ENCODE measurements around the gene RALGAPA2.

The RALGAPA2 gene

DNA sequence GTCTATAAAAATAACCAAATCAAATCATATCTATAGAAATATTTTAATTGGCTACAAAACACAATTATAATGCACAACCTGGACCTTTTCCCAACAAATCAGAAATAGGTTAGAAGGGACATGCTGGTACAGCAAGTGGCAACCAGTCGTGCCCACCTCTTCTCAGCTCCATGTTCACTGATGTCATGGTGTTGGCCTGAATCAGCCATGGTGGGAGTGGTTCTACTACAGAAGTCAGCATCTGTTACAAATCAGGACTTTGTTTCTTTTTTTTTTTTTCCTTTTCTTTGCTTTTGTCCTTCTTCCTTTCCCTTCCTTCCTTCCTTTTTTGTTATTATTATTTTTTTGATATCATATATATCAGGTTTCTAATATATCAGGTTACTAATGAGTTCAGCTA lies 91.2 kb downstream of the RALGAPA2 start:
- Histone ChIP-seq H3K9ac (ENCODE audit: low read length) (no peak overlapping the region), H3K4me1 (ENCODE audit: control insufficient read depth, low read depth, low read length) (no peaks in the 10 kb centered on the region), H3K9me3 (ENCODE audit: control insufficient read depth, low read depth, low read length) (no peaks in the 10 kb centered on the region), H3K27ac (ENCODE audit: low read length) (no peak overlapping the region), H3K4me3 (ENCODE audit: low read length) (no peak overlapping the region), H3K36me3 (ENCODE audit: control insufficient read depth, low read depth, low read length) (peaks cover 3% of the 10 kb centered on the region), H3K27me3 (ENCODE audit: control insufficient read depth, insufficient read depth, low read length) (no peaks in the 10 kb centered on the region)

DNA sequence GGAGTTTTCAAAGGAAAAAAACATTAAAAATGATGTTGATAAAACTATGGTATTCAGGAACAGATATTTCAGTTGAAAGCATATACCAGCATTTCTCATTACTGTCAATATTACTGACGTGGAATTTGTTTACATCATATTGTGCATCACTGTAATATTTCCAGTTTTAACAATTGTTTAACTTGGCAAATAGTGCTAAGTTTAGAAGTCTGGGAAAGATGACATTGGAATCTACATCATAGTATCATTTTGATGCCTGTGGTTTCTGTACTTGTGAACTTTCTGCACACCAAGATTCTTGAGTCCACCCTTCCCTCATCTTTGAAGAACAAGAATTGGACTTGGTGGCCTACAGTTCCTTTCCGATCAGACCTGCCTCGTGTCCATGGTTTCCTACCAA lies 98.1 kb downstream of the RALGAPA2 start:
- Histone ChIP-seq H3K9me3 (ENCODE audit: control insufficient read depth, low read depth, low read length) (no peaks in the 10 kb centered on the region), H3K27me3 (ENCODE audit: control insufficient read depth, insufficient read depth, low read length) (no peaks in the 10 kb centered on the region), H3K9ac (ENCODE audit: low read length) (no peak overlapping the region), H3K4me3 (ENCODE audit: low read length) (no peak overlapping the region), H3K27ac (ENCODE audit: low read length) (no peak overlapping the region), H3K36me3 (ENCODE audit: control insufficient read depth, low read depth, low read length) (peaks cover 7% of the 10 kb centered on the region), H3K4me1 (ENCODE audit: control insufficient read depth, low read depth, low read length) (no peaks in the 10 kb centered on the region)

DNA sequence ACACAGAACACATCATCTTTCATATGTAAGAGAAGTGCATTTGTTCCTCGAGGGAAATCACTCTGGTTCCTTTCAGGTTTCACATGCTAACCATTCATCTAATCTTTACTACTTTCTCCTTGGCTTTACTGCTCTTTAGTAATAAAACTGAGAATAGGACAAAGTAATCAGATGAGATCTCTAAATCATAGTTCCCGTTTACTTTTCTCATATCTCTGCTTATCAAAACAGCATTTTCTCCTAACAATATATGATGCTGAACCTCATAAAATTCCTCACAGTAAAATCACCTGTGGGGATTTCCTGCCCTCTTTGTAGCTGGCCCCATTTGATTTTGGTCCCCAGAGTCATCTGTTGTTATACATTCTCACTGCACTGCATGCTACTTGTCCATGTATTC lies 100.2 kb downstream of the RALGAPA2 start:
- no peaks in the 10 kb centered on the region for H3K27me3 ChIP-seq (ENCODE audit: control insufficient read depth, insufficient read depth, low read length)
- H3K9me3 ChIP-seq (ENCODE audit: control insufficient read depth, low read depth, low read length) = no peaks in the 10 kb centered on the region
- H3K4me3 ChIP-seq (ENCODE audit: low read length) = no peak overlapping the region
- no peaks in the 10 kb centered on the region for H3K4me1 ChIP-seq (ENCODE audit: control insufficient read depth, low read depth, low read length)
- H3K9ac ChIP-seq (ENCODE audit: low read length) = no peak overlapping the region
- H3K36me3 ChIP-seq (ENCODE audit: control insufficient read depth, low read depth, low read length) = peaks cover 4% of the 10 kb centered on the region
- H3K27ac ChIP-seq (ENCODE audit: low read length) = no peak overlapping the region

DNA sequence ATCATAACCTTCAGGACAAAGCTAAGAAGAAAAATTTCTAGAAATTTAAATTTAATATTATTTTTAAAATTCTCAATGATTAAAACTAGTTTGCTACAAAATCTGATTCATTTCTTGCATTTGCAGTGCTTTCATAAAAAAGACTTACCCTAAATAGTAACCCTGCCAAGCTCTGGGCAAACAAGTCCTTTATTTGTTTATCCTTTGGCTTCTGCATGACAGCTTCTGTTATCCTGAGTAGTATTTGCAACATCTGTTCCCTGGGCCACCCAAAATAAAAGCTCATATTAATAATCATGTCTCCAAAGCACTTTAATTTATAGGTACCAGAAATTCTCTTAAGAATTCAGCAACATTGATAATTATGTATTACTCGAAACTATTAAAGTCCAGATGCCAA lies 101.3 kb downstream of the RALGAPA2 start:
- Histone ChIP-seq H3K9me3 (ENCODE audit: control insufficient read depth, low read depth, low read length) (no peaks in the 10 kb centered on the region), H3K9ac (ENCODE audit: low read length) (no peak overlapping the region), H3K36me3 (ENCODE audit: control insufficient read depth, low read depth, low read length) (peaks cover 4% of the 10 kb centered on the region), H3K4me3 (ENCODE audit: low read length) (no peak overlapping the region), H3K4me1 (ENCODE audit: control insufficient read depth, low read depth, low read length) (no peaks in the 10 kb centered on the region), H3K27me3 (ENCODE audit: control insufficient read depth, insufficient read depth, low read length) (no peaks in the 10 kb centered on the region), H3K27ac (ENCODE audit: low read length) (no peak overlapping the region)

DNA sequence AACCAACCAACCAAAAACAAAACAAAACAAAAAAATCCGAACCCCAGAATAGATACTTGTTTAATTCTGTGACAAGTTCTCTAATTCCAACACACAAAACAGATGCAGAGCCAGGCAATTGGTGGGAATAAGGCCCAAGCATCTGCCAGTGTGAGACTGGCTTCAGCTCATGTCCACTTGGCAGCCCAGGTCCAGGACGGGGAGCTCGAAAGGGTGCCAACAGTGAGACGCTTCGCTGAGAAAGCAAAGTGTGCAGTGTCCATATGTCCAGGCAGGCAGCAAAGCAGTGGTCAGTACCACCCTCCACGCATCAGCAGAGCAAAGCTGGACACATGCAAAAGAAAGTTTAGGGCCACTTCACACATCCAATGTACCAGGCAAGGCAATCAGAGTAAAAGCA lies 102.9 kb downstream of the RALGAPA2 start:
- H3K27me3 ChIP-seq (ENCODE audit: control insufficient read depth, insufficient read depth, low read length) = no peaks in the 10 kb centered on the region
- no peaks in the 10 kb centered on the region for H3K36me3 ChIP-seq (ENCODE audit: control insufficient read depth, low read depth, low read length)
- H3K4me1 ChIP-seq (ENCODE audit: control insufficient read depth, low read depth, low read length) = no peaks in the 10 kb centered on the region
- H3K9me3 ChIP-seq (ENCODE audit: control insufficient read depth, low read depth, low read length) = no peaks in the 10 kb centered on the region
- H3K4me3 ChIP-seq (ENCODE audit: low read length) = no peak overlapping the region
- no peak overlapping the region for H3K9ac ChIP-seq (ENCODE audit: low read length)
- no peak overlapping the region for H3K27ac ChIP-seq (ENCODE audit: low read length)

DNA sequence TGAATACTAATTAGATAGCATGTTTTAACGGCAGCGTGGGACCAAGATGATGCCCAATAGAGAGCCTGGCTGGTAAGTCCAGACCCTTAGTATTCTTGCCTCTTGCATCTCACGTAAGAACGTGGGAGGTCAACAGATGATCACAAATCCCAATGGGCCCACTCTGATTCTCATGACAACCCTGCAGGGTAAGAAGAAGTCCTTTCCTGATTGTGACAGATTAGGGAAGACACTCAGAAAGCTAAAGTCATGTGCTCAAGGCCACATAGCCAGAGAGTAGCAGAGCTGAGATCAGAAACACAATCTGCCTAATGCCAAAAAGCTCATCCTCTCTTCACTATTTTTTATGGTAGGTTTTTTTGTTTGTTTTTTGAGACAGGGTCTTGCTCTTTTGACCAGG lies 103.8 kb downstream of the RALGAPA2 start:
- no peaks in the 10 kb centered on the region for H3K9me3 ChIP-seq (ENCODE audit: control insufficient read depth, low read depth, low read length)
- H3K36me3 ChIP-seq (ENCODE audit: control insufficient read depth, low read depth, low read length) = no peaks in the 10 kb centered on the region
- H3K4me1 ChIP-seq (ENCODE audit: control insufficient read depth, low read depth, low read length) = no peaks in the 10 kb centered on the region
- no peak overlapping the region for H3K9ac ChIP-seq (ENCODE audit: low read length)
- no peaks in the 10 kb centered on the region for H3K27me3 ChIP-seq (ENCODE audit: control insufficient read depth, insufficient read depth, low read length)
- no peak overlapping the region for H3K4me3 ChIP-seq (ENCODE audit: low read length)
- H3K27ac ChIP-seq (ENCODE audit: low read length) = no peak overlapping the region

DNA sequence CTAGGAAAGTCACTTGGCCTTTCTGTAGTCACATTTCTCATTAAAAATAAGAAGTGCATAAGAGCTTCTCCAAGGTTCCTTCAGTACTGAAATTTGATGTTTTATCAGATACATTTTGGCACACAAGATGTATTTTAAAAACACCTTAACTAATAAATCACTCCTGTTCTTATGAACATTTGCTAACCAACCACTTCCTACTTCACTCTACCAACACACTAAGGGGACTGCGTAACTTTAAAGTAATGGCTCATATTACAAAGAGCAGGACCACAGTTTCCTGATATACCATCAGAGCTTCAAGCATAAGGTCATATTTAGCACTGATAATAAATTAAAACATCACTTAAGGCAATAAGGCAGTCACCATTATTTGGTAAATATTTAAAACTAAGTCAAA lies 104.4 kb downstream of the RALGAPA2 start:
- no peaks in the 10 kb centered on the region for H3K27me3 ChIP-seq (ENCODE audit: control insufficient read depth, insufficient read depth, low read length)
- H3K27ac ChIP-seq (ENCODE audit: low read length) = no peak overlapping the region
- H3K9ac ChIP-seq (ENCODE audit: low read length) = no peak overlapping the region
- no peak overlapping the region for H3K4me3 ChIP-seq (ENCODE audit: low read length)
- H3K4me1 ChIP-seq (ENCODE audit: control insufficient read depth, low read depth, low read length) = no peaks in the 10 kb centered on the region
- H3K36me3 ChIP-seq (ENCODE audit: control insufficient read depth, low read depth, low read length) = no peaks in the 10 kb centered on the region
- H3K9me3 ChIP-seq (ENCODE audit: control insufficient read depth, low read depth, low read length) = no peaks in the 10 kb centered on the region

DNA sequence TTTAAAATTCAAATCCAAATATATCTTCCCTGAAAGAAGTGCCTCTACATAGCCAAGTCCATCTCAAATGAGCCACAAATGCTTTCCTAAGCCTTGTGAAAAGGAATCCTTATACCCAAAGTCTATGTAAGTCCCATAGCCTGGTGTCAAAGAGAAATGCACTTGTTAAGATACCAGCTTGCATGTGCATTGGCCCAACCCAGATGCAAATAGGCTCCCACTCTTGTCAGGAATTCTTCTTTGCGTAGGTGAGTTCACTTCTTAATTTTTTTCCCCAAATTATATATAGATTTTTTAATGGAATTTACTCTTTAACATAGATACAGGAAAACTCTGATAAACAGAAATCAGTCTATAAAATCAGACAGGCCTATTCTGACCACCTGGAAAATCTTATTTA lies 105.6 kb downstream of the RALGAPA2 start:
- no peaks in the 10 kb centered on the region for H3K27me3 ChIP-seq (ENCODE audit: control insufficient read depth, insufficient read depth, low read length)
- no peak overlapping the region for H3K27ac ChIP-seq (ENCODE audit: low read length)
- no peaks in the 10 kb centered on the region for H3K4me1 ChIP-seq (ENCODE audit: control insufficient read depth, low read depth, low read length)
- no peaks in the 10 kb centered on the region for H3K9me3 ChIP-seq (ENCODE audit: control insufficient read depth, low read depth, low read length)
- H3K36me3 ChIP-seq (ENCODE audit: control insufficient read depth, low read depth, low read length) = no peaks in the 10 kb centered on the region
- no peak overlapping the region for H3K9ac ChIP-seq (ENCODE audit: low read length)
- H3K4me3 ChIP-seq (ENCODE audit: low read length) = no peak overlapping the region

DNA sequence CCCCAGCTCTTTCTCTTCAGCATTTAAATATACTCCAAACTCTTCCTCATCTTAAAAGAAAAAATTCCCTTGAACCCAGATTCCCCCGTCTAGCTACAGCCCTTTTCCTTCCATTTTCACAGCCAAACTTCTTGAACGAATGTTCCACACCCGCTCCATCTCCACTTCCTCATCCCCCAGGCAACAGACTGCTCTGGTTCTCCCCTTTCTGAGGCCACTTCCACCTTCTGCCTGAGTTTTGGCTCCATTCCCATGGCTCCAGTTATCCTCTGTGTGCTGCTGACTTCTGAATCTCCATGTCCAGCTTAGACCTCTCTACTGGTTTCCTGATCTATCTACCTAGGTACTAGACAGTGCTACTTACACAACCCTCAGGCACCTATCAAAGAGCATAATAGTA lies 106.4 kb downstream of the RALGAPA2 start:
- H3K9me3 ChIP-seq (ENCODE audit: control insufficient read depth, low read depth, low read length) = no peaks in the 10 kb centered on the region
- no peak overlapping the region for H3K4me3 ChIP-seq (ENCODE audit: low read length)
- H3K27me3 ChIP-seq (ENCODE audit: control insufficient read depth, insufficient read depth, low read length) = no peaks in the 10 kb centered on the region
- H3K27ac ChIP-seq (ENCODE audit: low read length) = no peak overlapping the region
- no peaks in the 10 kb centered on the region for H3K36me3 ChIP-seq (ENCODE audit: control insufficient read depth, low read depth, low read length)
- no peaks in the 10 kb centered on the region for H3K4me1 ChIP-seq (ENCODE audit: control insufficient read depth, low read depth, low read length)
- H3K9ac ChIP-seq (ENCODE audit: low read length) = no peak overlapping the region

DNA sequence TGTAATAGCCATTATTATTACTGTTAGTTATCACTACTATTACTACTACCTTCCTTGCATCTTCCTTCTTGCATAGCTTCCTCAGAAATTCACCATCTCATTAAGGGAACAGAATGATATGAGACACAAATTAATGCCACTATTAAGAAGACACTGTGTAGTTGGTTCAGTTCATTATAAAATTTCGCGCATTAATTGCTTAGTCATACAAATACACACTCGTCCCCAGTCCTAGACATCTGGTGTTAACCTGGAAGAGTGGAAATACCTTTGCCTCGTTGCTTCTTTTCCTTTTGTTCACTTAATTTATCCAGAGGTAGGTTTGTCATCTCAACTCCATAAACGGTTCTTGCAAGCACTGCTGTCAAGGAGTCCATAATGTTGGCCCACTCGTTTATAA lies 107.5 kb downstream of the RALGAPA2 start:
- Histone ChIP-seq H3K4me3 (ENCODE audit: low read length) (no peak overlapping the region), H3K9ac (ENCODE audit: low read length) (no peak overlapping the region), H3K36me3 (ENCODE audit: control insufficient read depth, low read depth, low read length) (no peaks in the 10 kb centered on the region), H3K9me3 (ENCODE audit: control insufficient read depth, low read depth, low read length) (no peaks in the 10 kb centered on the region), H3K4me1 (ENCODE audit: control insufficient read depth, low read depth, low read length) (peaks cover 5% of the 10 kb centered on the region), H3K27ac (ENCODE audit: low read length) (no peak overlapping the region), H3K27me3 (ENCODE audit: control insufficient read depth, insufficient read depth, low read length) (no peaks in the 10 kb centered on the region)

DNA sequence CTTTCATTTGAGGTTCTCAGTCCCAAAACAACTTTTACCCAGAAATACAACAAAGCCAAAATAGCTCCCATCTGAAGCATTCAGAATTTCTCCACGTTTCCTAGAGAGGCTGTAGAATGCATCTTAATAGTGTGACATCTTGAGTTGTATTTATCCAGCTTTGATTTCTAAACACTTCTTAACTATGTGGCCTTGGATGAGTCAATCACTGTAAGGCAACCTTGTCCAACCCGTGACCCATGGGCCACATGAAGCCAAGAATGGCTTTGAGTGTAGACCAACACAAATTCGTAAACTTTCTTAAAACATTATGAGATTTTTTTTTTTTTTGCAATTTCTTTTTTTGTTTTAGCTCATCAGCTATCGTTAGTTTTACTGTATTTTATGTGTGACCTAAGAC lies 108.1 kb downstream of the RALGAPA2 start:
- H3K9ac ChIP-seq (ENCODE audit: low read length) = no peak overlapping the region
- H3K36me3 ChIP-seq (ENCODE audit: control insufficient read depth, low read depth, low read length) = no peaks in the 10 kb centered on the region
- no peak overlapping the region for H3K4me3 ChIP-seq (ENCODE audit: low read length)
- no peak overlapping the region for H3K27ac ChIP-seq (ENCODE audit: low read length)
- no peaks in the 10 kb centered on the region for H3K9me3 ChIP-seq (ENCODE audit: control insufficient read depth, low read depth, low read length)
- H3K27me3 ChIP-seq (ENCODE audit: control insufficient read depth, insufficient read depth, low read length) = no peaks in the 10 kb centered on the region
- H3K4me1 ChIP-seq (ENCODE audit: control insufficient read depth, low read depth, low read length) = peaks cover 5% of the 10 kb centered on the region

DNA sequence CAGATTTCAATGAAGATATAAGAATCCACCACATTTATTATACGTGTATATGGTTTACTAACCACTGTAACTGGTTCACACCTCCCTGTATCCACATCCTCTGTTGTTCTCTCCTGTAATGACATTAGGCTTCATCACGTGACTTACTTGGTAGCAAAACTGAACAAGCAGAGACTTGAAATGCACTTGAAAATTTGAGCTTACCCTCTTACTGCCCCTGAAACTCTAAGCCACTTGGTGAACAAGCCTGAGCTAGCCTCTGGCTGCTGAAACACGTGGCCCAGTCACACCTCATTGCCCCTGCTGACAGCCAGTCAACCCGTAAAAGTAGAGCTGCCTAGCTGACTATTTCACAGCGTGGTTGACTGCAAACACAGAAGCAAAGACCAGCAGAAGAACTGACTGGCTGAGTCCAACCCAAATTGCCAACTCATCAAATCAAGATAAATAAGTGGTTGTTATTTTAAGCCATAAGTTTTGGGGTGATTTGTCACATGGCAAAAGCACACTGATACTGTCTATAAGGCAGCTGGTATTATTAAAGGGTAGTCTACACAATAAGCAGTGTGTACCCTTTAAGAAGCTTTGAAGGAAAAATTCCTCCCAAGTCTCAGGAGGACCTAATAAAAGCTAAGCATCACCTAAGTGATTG lies 109.0 kb downstream of the RALGAPA2 start:
- H3K9me3 ChIP-seq (ENCODE audit: control insufficient read depth, low read depth, low read length) = no peaks in the 10 kb centered on the region
- H3K27me3 ChIP-seq (ENCODE audit: control insufficient read depth, insufficient read depth, low read length) = no peaks in the 10 kb centered on the region
- no peak overlapping the region for H3K4me3 ChIP-seq (ENCODE audit: low read length)
- H3K4me1 ChIP-seq (ENCODE audit: control insufficient read depth, low read depth, low read length) = peaks cover 5% of the 10 kb centered on the region
- no peak overlapping the region for H3K9ac ChIP-seq (ENCODE audit: low read length)
- H3K36me3 ChIP-seq (ENCODE audit: control insufficient read depth, low read depth, low read length) = no peaks in the 10 kb centered on the region
- no peak overlapping the region for H3K27ac ChIP-seq (ENCODE audit: low read length)

All from iPS-18a (cell line).